MM.1S (cell line): ENCODE measurements around the gene LRRIQ4.

ENCODE experiments used
- DNase-seq: peaks from one replicate; pipeline ENCODE4 v3.0.0-alpha.2; 2015
- H2AFZ ChIP-seq: fragments of 300-600 bp; sonication (generic); 2 replicates; pipeline ENCODE4 v1.6.0; 2016; ENCODE audit warnings: antibody characterized with exemption, low read length
- H3F3A ChIP-seq: fragments of 300-600 bp; sonication (generic); 2 replicates; pipeline ENCODE4 v1.6.1; 2016; ENCODE audit warnings: mild to moderate bottlenecking, antibody characterized with exemption, low read length, moderate library complexity, mixed read lengths; ENCODE audit not compliant: insufficient read depth
- H3K27ac ChIP-seq: fragments of 300-600 bp; sonication (generic); 2 replicates; pipeline ENCODE4 v1.5.1; 2016; ENCODE audit warnings: mild to moderate bottlenecking, low read length
- H3K27me3 ChIP-seq: fragments of 300-600 bp; sonication (generic); replicated peaks from 2 replicates; pipeline ENCODE4 v1.6.0; 2016; ENCODE audit warnings: low read length; ENCODE audit not compliant: insufficient read depth
- H3K36me3 ChIP-seq: fragments of 300-600 bp; sonication (generic); replicated peaks from 2 replicates; pipeline ENCODE4 v1.6.1; 2016; ENCODE audit warnings: mild to moderate bottlenecking, low read length, mixed read lengths; ENCODE audit not compliant: insufficient read depth
- H3K4me1 ChIP-seq: fragments of 300-600 bp; sonication (generic); 2 replicates; pipeline ENCODE4 v1.6.1; 2016; ENCODE audit warnings: low read length, mixed read lengths
- H3K4me2 ChIP-seq: fragments of 300-600 bp; sonication (generic); 2 replicates; pipeline ENCODE4 v1.6.0; 2016; ENCODE audit warnings: low read depth, low read length
- H3K4me3 ChIP-seq: fragments of 300-600 bp; sonication (generic); 2 replicates; pipeline ENCODE4 v1.5.1; 2016; ENCODE audit warnings: low read length, mixed read lengths
- H3K79me2 ChIP-seq: fragments of 300-600 bp; sonication (generic); 2 replicates; pipeline ENCODE4 v1.6.1; 2016; ENCODE audit warnings: mixed run types, low read length, mixed read lengths
- H3K9ac ChIP-seq: fragments of 300-600 bp; sonication (generic); 2 replicates; pipeline ENCODE4 v1.6.1; 2016; ENCODE audit warnings: low read length, mixed read lengths
- H3K9me2 ChIP-seq: fragments of 300-600 bp; sonication (generic); replicated peaks from 2 replicates; pipeline ENCODE4 v1.6.1; 2016; ENCODE audit warnings: mild to moderate bottlenecking, low read length, mixed read lengths; ENCODE audit not compliant: insufficient read depth
- H3K9me3 ChIP-seq: fragments of 300-600 bp; sonication (generic); replicated peaks from 2 replicates; pipeline ENCODE4 v1.6.1; 2016; ENCODE audit warnings: mild to moderate bottlenecking, low read length, mixed read lengths; ENCODE audit not compliant: insufficient read depth
- H4K20me1 ChIP-seq: fragments of 300-600 bp; sonication (generic); 2 replicates; pipeline ENCODE4 v1.6.1; 2016; ENCODE audit warnings: mild to moderate bottlenecking, low read length, moderate library complexity, mixed read lengths; ENCODE audit not compliant: insufficient read depth
- EZH2 ChIP-seq: fragments of 300-600 bp; sonication (generic); optimal IDR thresholded peaks from 2 replicates; pipeline ENCODE3; 2017; ENCODE audit warnings: low read depth, mild to moderate bottlenecking, antibody characterized with exemption, low read length, mixed read lengths
- EZH2phosphoT487 ChIP-seq: fragments of 300-600 bp; sonication (generic); IDR thresholded peaks from 2 replicates; pipeline ENCODE4 v1.6.1; 2018; ENCODE audit warnings: antibody characterized with exemption, low read length
- TF ChIP-seq, protein P1 (sequence below): fragments of 300-600 bp; sonication (generic); IDR thresholded peaks from 2 replicates; pipeline ENCODE4 v1.5.1; 2016; ENCODE audit warnings: antibody characterized with exemption, low read length, mixed read lengths

Gene LRRIQ4

DNA sequence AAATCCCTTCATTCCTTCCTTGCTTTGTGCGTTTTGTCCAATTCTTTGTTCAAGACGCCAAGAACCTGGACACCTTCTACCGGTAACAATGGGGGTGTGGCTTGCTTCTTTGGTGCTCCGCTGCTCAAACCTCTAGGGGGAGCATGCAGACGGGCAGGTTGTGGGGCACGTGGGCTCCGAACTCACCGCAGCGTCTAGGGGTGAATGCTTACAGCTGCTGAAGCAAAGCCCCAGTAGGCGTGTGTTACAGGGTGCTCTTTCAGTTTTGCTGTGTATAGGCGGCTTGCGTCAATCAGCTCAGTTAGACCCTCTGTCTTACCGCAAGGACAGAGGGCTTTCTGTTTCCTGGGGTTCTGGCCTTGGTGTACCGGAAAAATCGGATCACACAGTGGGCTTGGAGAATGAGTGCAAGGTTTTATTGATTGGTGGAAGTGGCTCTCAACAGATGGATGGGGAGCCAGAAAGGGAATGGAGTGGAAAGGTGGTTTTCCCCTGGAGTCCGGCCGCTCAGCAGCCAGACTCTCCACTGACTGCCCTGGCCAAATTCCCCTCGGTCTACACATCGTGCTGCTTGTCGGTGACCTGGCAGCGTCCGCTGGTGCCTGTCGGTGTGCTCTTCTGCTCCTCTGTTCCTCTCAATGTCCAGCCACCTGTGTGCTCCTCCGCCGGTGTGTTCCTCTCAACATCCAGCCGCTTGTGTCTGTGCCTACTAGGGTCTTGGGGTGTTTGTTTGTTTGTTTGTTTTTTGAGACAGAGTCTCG lies 1.3 kb downstream of the LRRIQ4 start:
- no peak for TF ChIP-seq EZH2
- TF ChIP-seq, protein P1, sequence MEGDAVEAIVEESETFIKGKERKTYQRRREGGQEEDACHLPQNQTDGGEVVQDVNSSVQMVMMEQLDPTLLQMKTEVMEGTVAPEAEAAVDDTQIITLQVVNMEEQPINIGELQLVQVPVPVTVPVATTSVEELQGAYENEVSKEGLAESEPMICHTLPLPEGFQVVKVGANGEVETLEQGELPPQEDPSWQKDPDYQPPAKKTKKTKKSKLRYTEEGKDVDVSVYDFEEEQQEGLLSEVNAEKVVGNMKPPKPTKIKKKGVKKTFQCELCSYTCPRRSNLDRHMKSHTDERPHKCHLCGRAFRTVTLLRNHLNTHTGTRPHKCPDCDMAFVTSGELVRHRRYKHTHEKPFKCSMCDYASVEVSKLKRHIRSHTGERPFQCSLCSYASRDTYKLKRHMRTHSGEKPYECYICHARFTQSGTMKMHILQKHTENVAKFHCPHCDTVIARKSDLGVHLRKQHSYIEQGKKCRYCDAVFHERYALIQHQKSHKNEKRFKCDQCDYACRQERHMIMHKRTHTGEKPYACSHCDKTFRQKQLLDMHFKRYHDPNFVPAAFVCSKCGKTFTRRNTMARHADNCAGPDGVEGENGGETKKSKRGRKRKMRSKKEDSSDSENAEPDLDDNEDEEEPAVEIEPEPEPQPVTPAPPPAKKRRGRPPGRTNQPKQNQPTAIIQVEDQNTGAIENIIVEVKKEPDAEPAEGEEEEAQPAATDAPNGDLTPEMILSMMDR: peak; percentile 92
- Histone ChIP-seq H3K9ac (peak overlapping the region; percentile 19; the same call in 1 of the 2 replicates), H2AFZ (peak overlapping the region; percentile 94), H3K27me3 (no peaks in the 10 kb centered on the region), H4K20me1 (no peaks in the 10 kb centered on the region), H3K4me1 (no peaks in the 10 kb centered on the region), H3K4me3 (peak overlapping the region; percentile 66), H3K9me3 (0 out of 2 replicates have a peak, but pooled peaks cover 4% of the 10 kb centered on the region), H3K27ac (peak overlapping the region; percentile 37; the same call in 1 of the 2 replicates), H3K4me2 (peak overlapping the region; percentile 93), H3K9me2 (no peaks in the 10 kb centered on the region), H3K36me3 (no peaks in the 10 kb centered on the region), H3F3A (peaks cover 10% of the 10 kb centered on the region; the same call in 1 of the 2 replicates), H3K79me2 (no peaks in the 10 kb centered on the region)
- DNase-seq: peak; percentile 98

DNA sequence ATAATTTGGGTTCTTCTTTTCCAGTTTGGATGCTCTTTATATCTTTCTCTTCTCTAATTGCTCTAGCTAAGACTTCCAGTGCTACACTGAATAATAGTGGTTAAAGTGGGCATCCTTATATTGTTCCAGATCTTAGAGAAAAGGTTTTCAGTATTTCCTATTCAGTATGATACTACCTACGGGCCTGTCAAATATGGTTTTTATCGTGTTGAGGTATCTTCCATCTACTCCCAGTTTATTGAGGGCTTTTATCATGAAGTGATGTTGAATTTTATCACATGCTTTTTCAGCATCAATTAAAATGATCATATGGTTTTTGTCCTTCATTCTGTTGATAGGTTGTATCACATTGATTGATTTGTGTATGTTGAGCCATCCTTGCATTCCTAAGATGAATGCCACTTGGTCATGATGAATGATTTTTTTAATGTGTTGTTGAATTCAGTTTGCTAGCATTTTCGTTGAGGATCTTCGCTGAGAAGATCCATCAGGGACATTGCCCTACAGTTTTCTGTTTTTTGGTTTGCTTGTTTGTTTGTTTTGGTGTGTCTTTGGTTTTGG lies 3.0 kb downstream of the LRRIQ4 start:
- Histone ChIP-seq H3K4me2 (no peak overlapping the region), H3K27me3 (no peaks in the 10 kb centered on the region), H3K36me3 (no peaks in the 10 kb centered on the region), H4K20me1 (no peaks in the 10 kb centered on the region), H3K9me2 (no peaks in the 10 kb centered on the region), H3K9ac (no peak overlapping the region), H2AFZ (no peak overlapping the region), H3K4me3 (no peak overlapping the region), H3K9me3 (0 out of 2 replicates have a peak, but pooled peaks cover 4% of the 10 kb centered on the region), H3K79me2 (no peaks in the 10 kb centered on the region), H3K27ac (no peak overlapping the region), H3K4me1 (no peaks in the 10 kb centered on the region), H3F3A (peaks cover 10% of the 10 kb centered on the region; the same call in 1 of the 2 replicates)
- TF ChIP-seq EZH2phosphoT487 (no peak), EZH2 (no peak)
- TF ChIP-seq, protein P1: no peak
- DNase-seq: no peak

DNA sequence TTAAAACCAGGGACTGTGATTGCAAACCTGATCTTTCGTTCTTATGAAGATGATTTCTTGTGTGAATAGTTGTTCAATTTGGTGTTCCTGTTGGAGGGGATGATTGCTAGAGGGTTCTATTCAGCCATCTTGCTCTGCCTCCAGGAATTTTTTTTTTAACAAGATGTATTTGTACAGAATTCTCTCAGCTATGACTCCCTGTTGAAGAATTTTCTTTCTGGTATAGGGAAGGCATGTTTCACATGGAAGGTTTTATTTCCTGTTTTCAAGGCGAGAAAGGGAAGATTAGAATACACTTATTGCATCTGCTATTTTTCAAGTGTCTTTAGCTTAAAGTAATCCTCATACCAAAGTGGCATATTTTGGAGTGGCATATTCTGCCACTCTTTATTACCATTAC lies 5.6 kb downstream of the LRRIQ4 start:
- TF ChIP-seq, protein P1: no peak
- TF ChIP-seq EZH2phosphoT487: no peak
- no peak for TF ChIP-seq EZH2
- Histone ChIP-seq H2AFZ (no peak overlapping the region), H3K27ac (no peak overlapping the region), H3K9me3 (0 out of 2 replicates have a peak, but pooled peaks cover 4% of the 10 kb centered on the region), H3K27me3 (no peaks in the 10 kb centered on the region), H3K4me3 (no peak overlapping the region), H3K4me2 (no peak overlapping the region), H4K20me1 (no peaks in the 10 kb centered on the region), H3K9me2 (no peaks in the 10 kb centered on the region), H3K79me2 (no peaks in the 10 kb centered on the region), H3K4me1 (no peaks in the 10 kb centered on the region), H3K36me3 (no peaks in the 10 kb centered on the region), H3F3A (no peaks in the 10 kb centered on the region), H3K9ac (no peak overlapping the region)
- no peak for DNase-seq
